Measurements from ENCODE around the gene SPN. TPM values are rescaled to one million over a fixed set of nuclear protein-coding genes. Genes with fewer than 3 reads are reported as not detected.
A peak's percentile ranks its signal among the peaks of the same experiment; 100 is the strongest.
"Not testable (repeated sequence)": the region's sequence is repeated elsewhere in the genome, so short reads cannot be mapped to it uniquely, and the experiment has no call there.

The SPN gene
- total and polyA plus RNA-seq, 4 donors = 0.88 to 5.2 (median 2.5) TPM; not detected in 1

DNA sequence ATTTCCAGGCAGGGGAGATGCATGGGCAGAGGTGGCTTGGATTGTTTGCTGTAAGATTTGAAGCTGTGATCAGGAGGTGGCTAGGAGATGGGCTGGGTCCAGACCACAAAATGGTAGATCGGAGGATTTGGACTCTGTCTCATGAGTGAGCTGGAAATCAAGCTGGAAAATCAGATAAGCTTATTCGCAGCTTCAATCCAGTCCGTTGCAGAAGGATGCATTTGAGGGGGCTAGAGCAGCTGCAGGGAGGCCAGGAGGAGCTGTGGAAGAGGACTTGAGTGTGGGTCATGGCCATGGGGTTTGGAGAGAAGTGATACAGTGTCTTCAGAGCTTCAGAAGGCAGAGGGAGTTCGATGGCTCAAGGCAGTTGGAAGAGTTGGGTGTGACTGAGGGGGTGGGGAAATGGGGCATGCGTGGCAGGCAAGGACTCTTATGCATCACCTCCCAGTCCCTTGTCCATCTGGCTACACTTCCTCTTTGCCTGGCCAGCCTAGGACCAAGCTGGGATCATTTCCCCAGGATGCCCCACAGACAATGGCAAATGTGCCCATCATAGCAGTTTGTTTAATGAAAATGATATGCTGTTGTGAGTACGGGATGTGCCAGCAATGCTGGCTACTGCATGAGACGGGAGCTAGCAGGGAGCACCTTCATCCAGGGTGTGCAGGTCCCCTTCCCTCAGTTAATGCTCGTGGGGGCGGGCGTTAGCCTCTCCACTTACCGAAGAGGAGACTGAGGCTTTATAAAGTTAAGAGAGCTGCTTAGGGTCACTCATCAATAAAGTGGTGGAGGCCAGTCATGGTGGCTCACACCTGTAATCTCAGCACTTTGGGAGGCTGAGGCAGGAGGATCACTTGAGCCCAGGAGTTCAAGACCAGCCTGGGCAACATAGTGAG is 36.5 kb downstream of the SPN start:
- no peaks in the 10 kb centered on the region for H3K27me3 ChIP-seq (ENCODE audit: control insufficient read depth in 1 of 2, insufficient read depth in 2 of 2, low read length in 1 of 2)
- intact Hi-C loops (cut with DNase I) = loop anchor here (2.0 to 10.0 kb wide), 4 partner anchors 125 to 325 kb away; partner anchors contain the start of genes C16orf92 (in 1 of the 2) and MVP (in 1 of the 2)
- H3K9me3 ChIP-seq (ENCODE audit: control insufficient read depth, low read length) = no peaks in the 10 kb centered on the region
- no peak overlapping the region for H3K4me3 ChIP-seq (ENCODE audit: low read length in 2 of 2)
- 68 to 79% methylated on average over 11 of the region's 11 CpGs for WGBS, 2 donors
- no peaks in the 10 kb centered on the region for H3K36me3 ChIP-seq (ENCODE audit: control insufficient read depth in 1 of 2, insufficient read depth in 2 of 2, low read length in 1 of 2)
- DNase-seq = peak in 1 of 2 donors; percentile 39
- no peak overlapping the region for H3K27ac ChIP-seq (ENCODE audit: low read depth in 1 of 2, low read length in 2 of 2)
- H3K4me1 ChIP-seq (ENCODE audit: control insufficient read depth in 1 of 2, insufficient read depth in 2 of 2, low read length in 2 of 2) = no peaks in the 10 kb centered on the region
- ATAC-seq (ENCODE audit: low FRiP score) = no peak

DNA sequence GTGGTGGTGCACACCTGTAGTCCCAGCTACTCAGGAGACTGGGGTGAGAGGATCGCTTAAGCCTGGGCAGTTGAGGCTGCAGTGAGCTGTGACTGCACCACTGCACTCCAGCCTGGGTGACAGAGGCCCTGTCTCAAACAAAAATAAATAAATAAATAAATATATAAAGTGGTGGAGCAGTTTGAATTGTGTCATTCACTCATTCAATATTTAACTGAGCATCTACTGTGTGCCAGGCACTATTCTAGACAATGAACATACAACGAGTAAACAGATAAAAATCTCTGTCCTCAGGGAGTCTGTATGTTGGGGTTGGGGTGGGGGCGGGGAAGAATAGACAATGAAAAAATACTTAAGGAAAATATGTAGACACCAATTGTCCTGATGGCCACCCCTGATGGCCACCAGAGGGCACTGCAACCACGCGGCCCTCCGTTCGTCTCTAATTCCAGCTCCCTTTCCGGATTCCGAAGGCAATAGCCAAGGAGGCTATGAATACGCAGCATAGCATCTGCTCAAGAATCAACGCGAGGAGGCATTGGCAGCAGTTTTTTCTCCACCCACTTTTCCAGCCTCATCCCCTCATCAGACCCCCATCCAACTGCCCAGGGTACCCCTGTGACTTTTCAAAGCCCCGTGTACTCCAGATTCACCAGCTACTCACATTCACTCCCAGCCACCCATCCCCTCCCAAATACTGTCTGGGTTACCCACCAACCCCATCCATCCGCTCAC is 37.4 kb downstream of the SPN start:
- Histone ChIP-seq H3K27ac (ENCODE audit: low read depth in 1 of 2, low read length in 2 of 2) (no peak overlapping the region), H3K36me3 (ENCODE audit: control insufficient read depth in 1 of 2, insufficient read depth in 2 of 2, low read length in 1 of 2) (no peaks in the 10 kb centered on the region), H3K4me3 (ENCODE audit: low read length in 2 of 2) (no peak overlapping the region), H3K4me1 (ENCODE audit: control insufficient read depth in 1 of 2, insufficient read depth in 2 of 2, low read length in 2 of 2) (no peaks in the 10 kb centered on the region), H3K27me3 (ENCODE audit: control insufficient read depth in 1 of 2, insufficient read depth in 2 of 2, low read length in 1 of 2) (no peaks in the 10 kb centered on the region), H3K9me3 (ENCODE audit: control insufficient read depth, low read length) (no peaks in the 10 kb centered on the region)
- intact Hi-C loops (cut with DNase I) = loop anchor here (2.0 to 10.0 kb wide), 3 partner anchors 124 to 320 kb away; partner anchors contain the start of gene MVP (in 1 of the 2)
- 12 to 14% methylated on average over 14 of the region's 14 CpGs for WGBS, 2 donors
- peak; percentile 92 for ATAC-seq (ENCODE audit: low FRiP score)
- peak; percentile 83 to 89 for DNase-seq

DNA sequence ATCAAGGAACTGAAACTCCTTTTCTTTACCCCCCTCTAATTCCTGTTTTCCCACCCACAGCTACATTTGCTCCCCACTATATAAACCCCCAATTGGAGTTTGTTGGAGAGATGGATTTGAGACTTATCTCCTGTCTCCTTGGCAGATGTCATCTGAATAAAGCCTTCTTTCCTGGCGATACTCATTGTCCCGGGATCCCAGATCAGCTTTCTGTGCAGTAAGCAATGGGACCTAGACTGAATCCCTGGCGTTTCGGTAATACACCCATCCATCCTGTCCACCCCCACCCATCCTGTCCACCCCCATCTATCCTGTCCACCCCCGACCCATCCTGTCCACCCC is 38.1 kb downstream of the SPN start:
- WGBS, 2 donors = 89 to 94% methylated on average over 5 of the region's 5 CpGs
- H3K4me3 ChIP-seq (ENCODE audit: low read length in 2 of 2) = no peak overlapping the region
- DNase-seq (no peak), ATAC-seq (ENCODE audit: low FRiP score) (no peak)
- H3K36me3 ChIP-seq (ENCODE audit: control insufficient read depth in 1 of 2, insufficient read depth in 2 of 2, low read length in 1 of 2) = no peaks in the 10 kb centered on the region
- H3K27ac ChIP-seq (ENCODE audit: low read depth in 1 of 2, low read length in 2 of 2) = no peak overlapping the region
- H3K4me1 ChIP-seq (ENCODE audit: control insufficient read depth in 1 of 2, insufficient read depth in 2 of 2, low read length in 2 of 2) = no peaks in the 10 kb centered on the region
- H3K9me3 ChIP-seq (ENCODE audit: control insufficient read depth, low read length) = no peaks in the 10 kb centered on the region
- intact Hi-C loops (cut with DNase I) = loop anchor here (2.0 to 10.0 kb wide), 3 partner anchors 124 to 320 kb away; partner anchors contain the start of gene MVP (in 1 of the 2)
- H3K27me3 ChIP-seq (ENCODE audit: control insufficient read depth in 1 of 2, insufficient read depth in 2 of 2, low read length in 1 of 2) = no peaks in the 10 kb centered on the region

DNA sequence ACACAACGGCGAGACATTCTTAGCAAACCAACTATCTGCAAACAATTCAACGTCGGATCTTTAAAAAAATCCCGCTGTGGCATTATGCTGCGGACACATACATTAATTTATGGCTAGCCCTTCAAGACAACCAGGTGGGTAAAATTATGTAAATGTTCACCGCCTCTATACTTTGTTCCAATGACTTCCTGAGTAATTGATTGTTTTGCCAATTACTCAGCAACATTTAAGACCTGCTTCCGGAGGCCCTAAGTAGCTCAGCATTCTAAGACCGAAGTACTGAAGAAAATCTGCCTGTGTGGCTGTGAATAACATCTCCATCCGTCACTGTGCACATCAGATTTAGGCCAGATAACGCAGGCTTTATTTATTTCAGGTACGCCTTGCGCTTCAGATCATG is 39.2 kb downstream of the SPN start:
- intact Hi-C loops (cut with DNase I) = loop anchor here (10.0 kb wide), 2 partner anchors 123 to 143 kb away; partner anchors contain the start of gene MVP (in 1 of the 2)
- H3K36me3 ChIP-seq (ENCODE audit: control insufficient read depth in 1 of 2, insufficient read depth in 2 of 2, low read length in 1 of 2) = no peaks in the 10 kb centered on the region
- no peak for ATAC-seq (ENCODE audit: low FRiP score)
- H3K4me1 ChIP-seq (ENCODE audit: control insufficient read depth in 1 of 2, insufficient read depth in 2 of 2, low read length in 2 of 2) = no peaks in the 10 kb centered on the region
- no peak for DNase-seq
- no peak overlapping the region for H3K27ac ChIP-seq (ENCODE audit: low read depth in 1 of 2, low read length in 2 of 2)
- WGBS, 2 donors = 85% methylated on average over 13 of the region's 13 CpGs
- H3K9me3 ChIP-seq (ENCODE audit: control insufficient read depth, low read length) = no peaks in the 10 kb centered on the region
- H3K27me3 ChIP-seq (ENCODE audit: control insufficient read depth in 1 of 2, insufficient read depth in 2 of 2, low read length in 1 of 2) = no peaks in the 10 kb centered on the region
- H3K4me3 ChIP-seq (ENCODE audit: low read length in 2 of 2) = no peak overlapping the region

DNA sequence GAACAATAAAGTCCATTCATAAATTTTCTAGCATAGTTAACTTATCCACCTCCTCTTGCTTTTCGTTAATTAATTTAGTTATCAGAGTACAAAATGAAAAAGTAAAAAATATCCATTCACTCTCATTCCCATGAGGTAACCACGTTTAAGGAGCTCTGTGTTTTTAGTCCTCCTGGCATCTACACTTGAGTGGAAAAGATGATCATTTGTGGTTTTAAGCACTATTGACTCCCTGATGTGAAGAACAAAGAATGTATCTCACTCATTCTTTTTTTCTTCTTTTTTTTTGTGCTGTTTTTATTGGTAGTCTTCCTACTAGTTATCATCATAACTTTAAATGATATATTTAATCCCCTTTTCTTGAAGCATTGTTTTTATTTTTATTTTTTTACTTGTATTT is 42.0 kb downstream of the SPN start:
- Histone ChIP-seq H3K27me3 (ENCODE audit: control insufficient read depth in 1 of 2, insufficient read depth in 2 of 2, low read length in 1 of 2) (no peaks in the 10 kb centered on the region), H3K4me3 (ENCODE audit: low read length in 2 of 2) (no peak overlapping the region), H3K36me3 (ENCODE audit: control insufficient read depth in 1 of 2, insufficient read depth in 2 of 2, low read length in 1 of 2) (no peaks in the 10 kb centered on the region), H3K27ac (ENCODE audit: low read depth in 1 of 2, low read length in 2 of 2) (no peak overlapping the region), H3K4me1 (ENCODE audit: control insufficient read depth in 1 of 2, insufficient read depth in 2 of 2, low read length in 2 of 2) (no peaks in the 10 kb centered on the region), H3K9me3 (ENCODE audit: control insufficient read depth, low read length) (no peaks in the 10 kb centered on the region)
- no peak for ATAC-seq (ENCODE audit: low FRiP score)
- intact Hi-C loops (cut with DNase I) = loop anchor here (10.0 kb wide), 2 partner anchors 120 to 140 kb away; partner anchors contain the start of gene MVP (in 1 of the 2)
- 64 to 73% methylated on average over 2 of the region's 2 CpGs for WGBS, 2 donors
- no peak for DNase-seq

DNA sequence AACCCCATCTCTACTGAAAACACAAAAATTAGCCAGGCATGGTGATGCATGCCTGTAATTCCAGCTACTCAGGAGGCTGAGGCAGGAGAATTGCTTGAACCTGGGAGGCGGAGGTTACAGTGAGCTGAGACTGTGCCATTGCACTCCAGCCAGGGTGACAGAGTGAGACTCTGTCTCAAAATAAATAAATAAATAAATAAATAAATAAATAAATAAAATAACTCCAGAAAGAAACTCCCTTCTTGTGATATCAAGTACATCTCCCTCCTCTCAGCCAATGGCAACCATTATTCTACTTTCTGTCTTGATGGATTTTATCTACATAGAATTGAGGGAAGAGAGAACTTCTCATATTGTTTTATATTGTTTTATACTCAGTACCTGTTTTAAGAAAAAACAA is 44.1 kb downstream of the SPN start:
- intact Hi-C loops (cut with DNase I) = loop anchor here (10.0 kb wide), 2 partner anchors 118 to 138 kb away; partner anchors contain the start of gene MVP (in 1 of the 2)
- DNase-seq = peak in 1 of 2 donors; percentile 24
- H3K27me3 ChIP-seq (ENCODE audit: control insufficient read depth in 1 of 2, insufficient read depth in 2 of 2, low read length in 1 of 2); H3K4me3 ChIP-seq (ENCODE audit: low read length in 2 of 2); H3K4me1 ChIP-seq (ENCODE audit: control insufficient read depth in 1 of 2, insufficient read depth in 2 of 2, low read length in 2 of 2); H3K27ac ChIP-seq (ENCODE audit: low read depth in 1 of 2, low read length in 2 of 2); H3K9me3 ChIP-seq (ENCODE audit: control insufficient read depth, low read length); H3K36me3 ChIP-seq (ENCODE audit: control insufficient read depth in 1 of 2, insufficient read depth in 2 of 2, low read length in 1 of 2); ATAC-seq (ENCODE audit: low FRiP score): not testable (repeated sequence)
- WGBS, 2 donors = 97 to 100% methylated on average over 1 of the region's 1 CpG

DNA sequence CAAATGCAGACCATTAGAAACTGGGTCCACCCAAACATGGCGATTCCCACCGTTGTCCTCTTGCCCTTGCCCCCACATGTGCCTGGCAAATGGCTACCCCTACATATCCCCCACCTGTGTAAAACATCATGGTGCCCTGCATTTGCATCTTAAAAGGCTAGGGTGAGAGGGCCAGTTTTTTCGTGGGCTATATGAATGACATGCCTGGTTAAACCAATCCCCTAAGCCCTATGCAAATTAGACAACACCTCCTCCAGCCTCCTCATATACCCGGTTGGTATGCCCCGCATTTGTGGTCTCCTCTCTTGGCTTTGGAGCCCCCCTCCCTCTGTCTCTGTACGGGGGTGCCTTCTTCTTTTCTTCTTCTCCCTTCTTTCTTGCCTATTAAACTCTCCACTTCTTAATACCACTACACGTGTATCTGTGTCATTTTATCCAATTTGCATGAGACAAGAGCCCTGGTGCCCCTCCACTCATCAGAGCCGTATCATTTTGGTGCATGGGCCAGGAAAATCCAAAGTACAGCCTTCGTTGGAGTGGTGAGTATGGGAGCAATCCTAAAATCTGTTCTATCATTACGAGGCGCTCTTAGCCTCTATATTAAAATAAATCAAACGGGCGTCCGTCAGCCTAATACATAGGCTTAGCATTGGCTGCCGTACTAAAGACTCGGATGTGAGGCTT is 46.0 kb downstream of the SPN start:
- no peak overlapping the region for H3K27ac ChIP-seq (ENCODE audit: low read depth in 1 of 2, low read length in 2 of 2)
- intact Hi-C loops (cut with DNase I) = loop anchor here (10.0 kb wide), 2 partner anchors 116 to 136 kb away; partner anchors contain the start of gene MVP (in 1 of the 2)
- WGBS, 2 donors = 73 to 87% methylated on average over 16 of the region's 16 CpGs
- DNase-seq (peak in 1 of 2 donors; percentile 17), ATAC-seq (ENCODE audit: low FRiP score) (no peak)
- H3K9me3 ChIP-seq (ENCODE audit: control insufficient read depth, low read length) = no peaks in the 10 kb centered on the region
- no peaks in the 10 kb centered on the region for H3K27me3 ChIP-seq (ENCODE audit: control insufficient read depth in 1 of 2, insufficient read depth in 2 of 2, low read length in 1 of 2)
- H3K36me3 ChIP-seq (ENCODE audit: control insufficient read depth in 1 of 2, insufficient read depth in 2 of 2, low read length in 1 of 2) = no peaks in the 10 kb centered on the region
- no peaks in the 10 kb centered on the region for H3K4me1 ChIP-seq (ENCODE audit: control insufficient read depth in 1 of 2, insufficient read depth in 2 of 2, low read length in 2 of 2)
- H3K4me3 ChIP-seq (ENCODE audit: low read length in 2 of 2) = no peak overlapping the region

DNA sequence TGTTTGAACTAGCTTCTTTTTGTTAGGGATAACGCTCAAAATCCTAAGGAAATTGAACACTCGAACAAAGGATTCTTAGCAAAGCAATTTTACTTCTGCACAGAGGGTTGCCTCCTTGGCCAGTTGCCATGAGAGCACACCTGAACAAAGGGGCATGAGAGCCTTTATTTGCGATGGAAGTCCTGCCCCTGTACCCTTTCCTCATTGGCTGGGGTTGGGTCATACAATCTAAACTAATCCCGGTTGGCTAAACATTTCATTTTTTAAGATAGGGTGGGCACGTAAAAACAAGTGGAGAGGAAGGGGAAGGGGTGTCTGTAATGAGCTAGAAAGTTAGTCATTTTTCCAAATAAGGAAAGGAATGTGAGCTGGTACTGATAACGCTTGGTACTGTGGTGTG is 46.6 kb downstream of the SPN start:
- H3K27me3 ChIP-seq (ENCODE audit: control insufficient read depth in 1 of 2, insufficient read depth in 2 of 2, low read length in 1 of 2); H3K9me3 ChIP-seq (ENCODE audit: control insufficient read depth, low read length); H3K4me1 ChIP-seq (ENCODE audit: control insufficient read depth in 1 of 2, insufficient read depth in 2 of 2, low read length in 2 of 2); H3K36me3 ChIP-seq (ENCODE audit: control insufficient read depth in 1 of 2, insufficient read depth in 2 of 2, low read length in 1 of 2); ATAC-seq (ENCODE audit: low FRiP score); H3K27ac ChIP-seq (ENCODE audit: low read depth in 1 of 2, low read length in 2 of 2); H3K4me3 ChIP-seq (ENCODE audit: low read length in 2 of 2): not testable (repeated sequence)
- peak in 1 of 2 donors; percentile 14 for DNase-seq
- intact Hi-C loops (cut with DNase I) = loop anchor here (10.0 kb wide), 2 partner anchors 115 to 135 kb away; partner anchors contain the start of gene MVP (in 1 of the 2)
- WGBS, 2 donors = 45% methylated on average over 6 of the region's 6 CpGs
